ENCODE measurements around the gene LMLN. TPM values are rescaled to one million over a fixed set of nuclear protein-coding genes. Genes with fewer than 3 reads are reported as not detected.
"Not testable (repeated sequence)": the region's sequence is repeated elsewhere in the genome, so short reads cannot be mapped to it uniquely, and the experiment has no call there.

LMLN gene
- total RNA-seq, 1 experiment from 2014 or later, result 3.2 TPM

- DNase-seq (ENCODE audit: extremely low read depth, low read depth), result no peak
Observed at GRCh38 chr3:198022604-198023003, 62.6 kb downstream of the LMLN start.

- DNase-seq (ENCODE audit: extremely low read depth, low read depth), result no peak
Observed at GRCh38 chr3:198025644-198026043, 65.6 kb downstream of the LMLN start.

GRCh38 chr3:198026620-198027019, 66.6 kb downstream of the LMLN start:
- no peak for DNase-seq (ENCODE audit: extremely low read depth, low read depth)

GRCh38 chr3:198027045-198027798, 67.2 kb downstream of the LMLN start:
- DNase-seq (ENCODE audit: extremely low read depth, low read depth), result no peak

- DNase-seq (ENCODE audit: extremely low read depth, low read depth), result no peak
Observed at GRCh38 chr3:198027799-198028390, 67.9 kb downstream of the LMLN start.

GRCh38 chr3:198028718-198029117, 68.7 kb downstream of the LMLN start:
- no peak for DNase-seq (ENCODE audit: extremely low read depth, low read depth)

GRCh38 chr3:198030125-198030524, 70.1 kb downstream of the LMLN start:
- no peak for DNase-seq (ENCODE audit: extremely low read depth, low read depth)

GRCh38 chr3:198030726-198031125, 70.7 kb downstream of the LMLN start:
- no peak for DNase-seq (ENCODE audit: extremely low read depth, low read depth)

- no peak for DNase-seq (ENCODE audit: extremely low read depth, low read depth)
Observed at GRCh38 chr3:198032039-198032936, 72.3 kb downstream of the LMLN start.

GRCh38 chr3:198043119-198043518, 83.1 kb downstream of the LMLN start:
- DNase-seq (ENCODE audit: extremely low read depth, low read depth), result no peak

- no peak for DNase-seq (ENCODE audit: extremely low read depth, low read depth)
Observed at GRCh38 chr3:198046120-198046857, 86.3 kb downstream of the LMLN start.

GRCh38 chr3:198048445-198048844, 88.4 kb downstream of the LMLN start:
- no peak for DNase-seq (ENCODE audit: extremely low read depth, low read depth)

GRCh38 chr3:198051836-198052235, 91.8 kb downstream of the LMLN start:
- no peak for DNase-seq (ENCODE audit: extremely low read depth, low read depth)

- DNase-seq (ENCODE audit: extremely low read depth, low read depth), result not testable (repeated sequence)
Observed at GRCh38 chr3:198053462-198053861, 93.4 kb downstream of the LMLN start.

GRCh38 chr3:198061119-198062067, 101.4 kb downstream of the LMLN start:
- DNase-seq (ENCODE audit: extremely low read depth, low read depth), result no peak

- DNase-seq (ENCODE audit: extremely low read depth, low read depth), result no peak
Observed at GRCh38 chr3:198062068-198062465, 102.0 kb downstream of the LMLN start.

- DNase-seq (ENCODE audit: extremely low read depth, low read depth), result no peak
Observed at GRCh38 chr3:198064420-198064819, 104.4 kb downstream of the LMLN start.

- DNase-seq (ENCODE audit: extremely low read depth, low read depth), result no peak
Observed at GRCh38 chr3:198065897-198066296, 105.9 kb downstream of the LMLN start.

- no peak for DNase-seq (ENCODE audit: extremely low read depth, low read depth)
Observed at GRCh38 chr3:198067416-198067815, 107.4 kb downstream of the LMLN start.

- no peak for DNase-seq (ENCODE audit: extremely low read depth, low read depth)
Observed at GRCh38 chr3:198070871-198071270, 110.9 kb downstream of the LMLN start.

Measured in NCI-H460 (cell line).